Heart right ventricle (tissue), 16 donors: ENCODE data around the gene CDH8. TPM values are rescaled to one million over a fixed set of nuclear protein-coding genes. Genes with fewer than 3 reads are reported as not detected.

Experiments
- ATAC-seq, 8 donors: fragments of 200-7000 bp; cut with Tn5 transposase; one replicate each; pipeline ENCODE4 v1.9.1; 2020; ENCODE audit warnings: mild to moderate bottlenecking in 8 of 8, moderate library complexity in 8 of 8, moderate number of reproducible peaks in 1 of 8
- DNase-seq, 2 donors: peaks; one replicate each; pipeline ENCODE4 v3.0.0-alpha.2; 2020
- H3K27ac ChIP-seq, 10 donors: fragments of 200-600 bp; sonication (generic) in 2 of 10; one replicate each; pipeline versions ENCODE4 v1.5.0 to v1.8.0; 2020 to 2022; ENCODE audit warnings: mild to moderate bottlenecking in 3 of 10
- H3K27me3 ChIP-seq, 7 donors: fragments of 200-600 bp; one replicate each; pipeline ENCODE4 v1.8.0; 2021 to 2022; ENCODE audit warnings: mild to moderate bottlenecking in 2 of 7
- H3K36me3 ChIP-seq, 9 donors: fragments of 200-600 bp; sonication (generic) in 1 of 9; one replicate each; pipeline versions ENCODE4 v1.5.0 to v1.8.0; 2020 to 2022; ENCODE audit warnings: mild to moderate bottlenecking in 2 of 9
- H3K4me1 ChIP-seq, 9 donors: fragments of 200-600 bp; sonication (generic) in 1 of 9; one replicate each; pipeline versions ENCODE4 v1.5.0 to v1.8.0; 2020 to 2022; ENCODE audit warnings: mild to moderate bottlenecking in 4 of 9
- H3K4me3 ChIP-seq, 10 donors: fragments of 200-600 bp; sonication (generic) in 2 of 10; one replicate each; pipeline versions ENCODE4 v1.5.0 to v1.8.0; 2020 to 2022; ENCODE audit warnings: mild to moderate bottlenecking in 7 of 10, moderate library complexity in 2 of 10
- H3K9me3 ChIP-seq, 11 donors: fragments of 200-600 bp in 10 of 11; sonication (generic) in 2 of 11; one replicate each; pipeline versions ENCODE4 v1.5.0 to v1.8.0; 2013 to 2022; ENCODE audit warnings: mild to moderate bottlenecking in 2 of 11, control low read depth in 1 of 11, moderate library complexity in 1 of 11
- WGBS, 2 donors: extraction: QIAGEN DNeasy Blood & Tissue Kit; methylation state at CpG; one replicate each; pipeline ENCODE4 v1.1.7; 2013; ENCODE audit warnings: inconsistent platforms in 1 of 2; 5-methylcytosine and 5-hydroxymethylcytosine counted together
- intact Hi-C, 10 donors: fragments of 100-400 bp; cut with DNase I; formaldehyde crosslinking; loops; one replicate each; pipeline versions ENCODE4 v1.11.1 to v1.14.2; 2022
- polyA plus RNA-seq, 2 donors: library from polyadenylated mRNA; stranded (reverse); fragments of 200-250 nt; gene quantifications; one replicate each; pipeline ENCODE4 v1.2.3, GENCODE V29; 2013
- total RNA-seq, 10 donors: library from RNA; stranded (reverse); fragmentation: NEBNext Ultra II Directional in 3 of 10; extraction: Animal tissue kit (Norgen Biotek cat#: 25700) in 3 of 10; gene quantifications; one replicate each; pipeline versions ENCODE4 v1.2.1 to v1.2.4, GENCODE V29; 2021 to 2023
- TF ChIP-seq, protein P1 (sequence below), 9 donors: fragments of 200-600 bp; sonication (generic) in 2 of 9; IDR thresholded peaks; one replicate each; pipeline versions ENCODE4 v1.5.0 to v1.8.0; 2021 to 2022; ENCODE audit warnings: antibody characterized with exemption in 9 of 9, mild to moderate bottlenecking in 5 of 9, moderate library complexity in 1 of 9
- donor health status: Arrhythmogenic right ventricular cardiomyopathy.
- donor health status: ischemic (EF 13 %, LVEDD 7.1; RV severe dilation, severe dysfunction).
- donor health status: healthy with polysubstance abuse.
- donor health status: DM: no; HTN: yes; CAD: no.
- donor health status: DM: no; HTN: no; CAD: no.
- donor health status: ischemic (EF 25% LVEDD 6.9; RV normal size, moderate dysfunction).
- donor health status: ischemic (EF 25% LVEDD 5.7; RV mildly dilated, moderate dysfunction).
- donor health status: healthy.
- donor health status: DM: yes; HTN: yes; CAD: no.
- donor health status: Ischemic cardiomyopathy.
- donor health status: ischemic (EF 35%, LVEDD 5.7; RV mildly dilated, moderate dysfunction).
- donor health status: nonischemic (EF 11% LVEDD 7.7; RV severe dilation, severe dysfunction).
- donor health status: DM: yes; HTN: yes; CAD: no.
- donor health status: PGD.
- donor health status: ischemic (EF 29% LVEDD 5.4; RV normal size, mild dysfunction).
- donor health status: nonischemic (EF 23%, LVEDD 6.1; RV moderate dilation, normal function).

CDH8 gene
- total and polyA plus RNA-seq, 12 donors: 0.19 to 2.0 (median 0.53) TPM; not detected in 5

DNA sequence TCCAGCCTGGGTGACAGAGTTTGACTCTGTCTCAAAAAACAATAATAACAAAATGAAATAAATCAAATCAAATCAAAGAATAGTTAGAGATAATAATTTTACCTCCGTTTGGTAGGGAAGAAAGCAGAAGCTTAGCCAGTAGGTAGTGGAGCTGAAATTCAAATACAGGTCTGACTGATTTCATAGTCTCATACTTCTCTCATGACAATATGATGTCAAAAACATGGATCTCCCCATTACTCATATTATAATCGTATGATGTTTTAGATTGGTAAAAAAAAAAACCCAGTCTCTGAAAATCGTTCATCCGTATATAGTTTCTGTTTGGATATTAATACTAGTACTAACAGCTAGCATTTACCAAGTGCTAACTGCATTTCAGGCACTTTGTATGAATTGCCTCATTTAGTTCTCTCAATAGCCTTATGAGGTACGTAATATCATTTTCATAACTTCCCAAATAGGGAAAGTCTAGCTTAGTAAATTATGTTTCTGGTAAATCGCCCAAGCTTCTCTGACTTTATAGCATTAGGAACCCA is 48.7 kb downstream of the CDH8 start:
- Histone ChIP-seq H3K36me3 (no peaks in the 10 kb centered on the region), H3K4me3 (no peak overlapping the region), H3K9me3 (peaks cover 0 to 13% (median 0%) of the 10 kb centered on the region in 11 donors), H3K4me1 (no peaks in the 10 kb centered on the region), H3K27me3 (no peaks in the 10 kb centered on the region), H3K27ac (no peak overlapping the region)
- intact Hi-C loops: no loop called here
- 80 to 92% methylated on average over 6 of the region's 6 CpGs for WGBS, 2 donors
- ATAC-seq (no peak), DNase-seq (no peak)
- TF ChIP-seq, protein P1, sequence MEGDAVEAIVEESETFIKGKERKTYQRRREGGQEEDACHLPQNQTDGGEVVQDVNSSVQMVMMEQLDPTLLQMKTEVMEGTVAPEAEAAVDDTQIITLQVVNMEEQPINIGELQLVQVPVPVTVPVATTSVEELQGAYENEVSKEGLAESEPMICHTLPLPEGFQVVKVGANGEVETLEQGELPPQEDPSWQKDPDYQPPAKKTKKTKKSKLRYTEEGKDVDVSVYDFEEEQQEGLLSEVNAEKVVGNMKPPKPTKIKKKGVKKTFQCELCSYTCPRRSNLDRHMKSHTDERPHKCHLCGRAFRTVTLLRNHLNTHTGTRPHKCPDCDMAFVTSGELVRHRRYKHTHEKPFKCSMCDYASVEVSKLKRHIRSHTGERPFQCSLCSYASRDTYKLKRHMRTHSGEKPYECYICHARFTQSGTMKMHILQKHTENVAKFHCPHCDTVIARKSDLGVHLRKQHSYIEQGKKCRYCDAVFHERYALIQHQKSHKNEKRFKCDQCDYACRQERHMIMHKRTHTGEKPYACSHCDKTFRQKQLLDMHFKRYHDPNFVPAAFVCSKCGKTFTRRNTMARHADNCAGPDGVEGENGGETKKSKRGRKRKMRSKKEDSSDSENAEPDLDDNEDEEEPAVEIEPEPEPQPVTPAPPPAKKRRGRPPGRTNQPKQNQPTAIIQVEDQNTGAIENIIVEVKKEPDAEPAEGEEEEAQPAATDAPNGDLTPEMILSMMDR (IDR thresholded peaks at IDR 0.05): no peak

DNA sequence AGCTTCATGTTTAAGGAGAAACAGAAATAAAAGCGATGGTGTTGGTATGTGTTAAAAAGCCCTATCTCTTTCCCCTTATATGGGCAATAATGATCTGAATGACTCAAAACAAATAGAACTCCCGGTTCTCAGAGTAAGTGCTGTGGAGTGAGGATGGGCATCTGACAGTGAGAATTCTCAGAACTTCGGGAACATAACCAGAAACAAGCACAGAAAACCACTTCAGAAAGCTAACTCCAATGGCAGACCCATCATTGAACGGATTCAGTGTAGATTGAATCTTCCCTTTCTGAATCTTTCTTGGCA is 67.2 kb downstream of the CDH8 start:
- WGBS, 2 donors: 55 to 56% methylated on average over 4 of the region's 4 CpGs
- Histone ChIP-seq H3K27ac (no peak overlapping the region), H3K9me3 (peaks cover 0 to 2% (median 0%) of the 10 kb centered on the region in 11 donors), H3K36me3 (no peaks in the 10 kb centered on the region), H3K27me3 (peaks cover 0 to 4% (median 0%) of the 10 kb centered on the region in 7 donors), H3K4me1 (no peaks in the 10 kb centered on the region), H3K4me3 (no peak overlapping the region)
- TF ChIP-seq, protein P1 (IDR thresholded peaks at IDR 0.05): no peak
- intact Hi-C loops: no loop called here
- DNase-seq (no peak), ATAC-seq (no peak)

DNA sequence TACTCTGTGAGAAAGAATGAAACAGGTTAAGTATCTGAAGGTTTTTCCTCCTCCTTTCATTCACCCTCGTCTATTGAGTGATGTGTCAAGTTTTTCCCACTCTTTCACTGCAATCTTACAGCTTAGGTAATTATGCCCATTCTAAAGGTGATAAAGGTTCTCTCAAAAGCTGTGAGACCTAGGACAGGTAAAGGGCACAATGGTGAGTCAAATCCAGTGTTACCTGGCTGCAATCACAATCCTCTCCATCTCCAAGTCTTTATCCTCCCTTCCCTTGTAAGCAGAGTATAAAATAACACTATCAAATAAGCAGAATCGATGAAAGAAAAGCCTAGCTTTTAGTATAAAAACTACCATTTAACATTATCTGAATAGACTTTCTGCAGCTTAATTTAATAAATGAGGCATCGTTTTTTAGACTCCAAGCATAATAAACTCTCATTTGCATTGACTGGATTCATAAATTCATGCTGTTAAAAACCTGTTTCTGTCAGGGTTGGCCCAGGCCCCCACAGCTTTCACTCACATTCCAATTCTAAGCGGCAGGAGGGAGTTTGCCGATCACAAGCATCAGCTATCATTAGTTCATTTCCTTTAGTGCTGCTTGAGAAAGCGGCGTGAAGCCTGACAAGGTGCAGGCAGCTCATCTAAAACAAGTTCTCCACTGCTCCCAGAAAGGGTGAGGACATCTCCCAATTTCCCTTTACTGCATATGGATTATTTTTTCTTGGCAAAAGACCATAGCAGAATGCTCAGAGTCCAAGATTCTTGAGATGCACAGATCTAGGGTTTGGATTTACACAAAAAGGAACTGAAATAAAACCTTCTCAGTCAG is 67.8 kb downstream of the CDH8 start:
- Histone ChIP-seq H3K36me3 (no peaks in the 10 kb centered on the region), H3K27ac (no peak overlapping the region), H3K9me3 (peaks cover 0 to 2% (median 0%) of the 10 kb centered on the region in 11 donors), H3K4me3 (no peak overlapping the region), H3K27me3 (peaks cover 0 to 4% (median 0%) of the 10 kb centered on the region in 7 donors), H3K4me1 (no peaks in the 10 kb centered on the region)
- ATAC-seq (no peak), DNase-seq (no peak)
- WGBS, 2 donors: 45 to 48% methylated on average over 7 of the region's 7 CpGs
- TF ChIP-seq, protein P1 (IDR thresholded peaks at IDR 0.05): no peak
- intact Hi-C loops: no loop called here

DNA sequence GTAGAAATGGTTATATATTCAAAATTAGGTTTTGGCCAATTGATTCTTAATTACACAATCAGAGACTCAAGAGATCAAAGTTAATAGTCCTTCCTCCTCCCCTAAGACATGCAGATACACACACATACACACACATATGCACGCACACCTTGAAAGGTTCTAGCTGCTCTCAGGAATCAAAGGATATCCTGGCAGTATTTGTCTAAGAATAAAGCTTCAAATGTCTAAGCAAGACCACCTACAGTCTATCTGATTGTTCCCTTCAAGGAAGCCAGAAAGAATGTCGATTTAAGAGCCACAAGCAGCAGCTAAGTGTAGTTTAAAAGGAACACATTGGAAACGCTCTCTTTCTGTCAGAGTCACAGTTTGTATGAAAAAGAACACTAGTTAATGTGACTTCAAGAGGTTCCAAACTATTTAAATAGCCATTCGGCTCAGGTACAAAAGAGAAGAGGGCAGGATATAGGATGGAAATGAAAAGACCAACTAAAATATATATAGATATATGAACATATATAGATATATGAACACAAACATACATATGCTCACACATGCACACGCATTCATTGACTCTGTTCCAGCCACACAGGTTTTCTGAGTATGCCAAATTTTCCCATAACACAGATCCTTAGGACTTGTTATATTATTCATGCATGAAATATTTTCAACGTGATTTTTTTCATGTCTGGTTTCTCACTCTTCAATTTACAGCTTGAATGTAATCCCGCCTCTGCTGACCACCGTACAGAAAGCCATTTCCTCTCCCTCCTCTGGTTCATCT is 79.0 kb downstream of the CDH8 start:
- TF ChIP-seq, protein P1 (IDR thresholded peaks at IDR 0.05): no peak
- no peaks in the 10 kb centered on the region for H3K4me1 ChIP-seq
- intact Hi-C loops: no loop called here
- DNase-seq (no peak), ATAC-seq (no peak)
- no peak overlapping the region for H3K27ac ChIP-seq
- 54 to 58% methylated on average over 8 of the region's 8 CpGs for WGBS, 2 donors
- no peak overlapping the region for H3K4me3 ChIP-seq
- H3K27me3 ChIP-seq: no peaks in the 10 kb centered on the region
- H3K9me3 ChIP-seq: no peaks in the 10 kb centered on the region
- no peaks in the 10 kb centered on the region for H3K36me3 ChIP-seq
